NK-92 (cell line): ENCODE results near the gene DIP2A.
"Not testable (repeated sequence)": the region's sequence is repeated elsewhere in the genome, so short reads cannot be mapped to it uniquely, and the experiment has no call there.

ENCODE experiments used
- DNase-seq: peaks from one replicate; lab custom pipeline; 2025; ENCODE audit not compliant: unreplicated experiment; lab: John Stamatoyannopoulos, UW

DIP2A gene

GRCh38 chr21:46577786-46578185 is 119.1 kb downstream of the DIP2A start:
- DNase-seq, result not testable (repeated sequence)

DNA sequence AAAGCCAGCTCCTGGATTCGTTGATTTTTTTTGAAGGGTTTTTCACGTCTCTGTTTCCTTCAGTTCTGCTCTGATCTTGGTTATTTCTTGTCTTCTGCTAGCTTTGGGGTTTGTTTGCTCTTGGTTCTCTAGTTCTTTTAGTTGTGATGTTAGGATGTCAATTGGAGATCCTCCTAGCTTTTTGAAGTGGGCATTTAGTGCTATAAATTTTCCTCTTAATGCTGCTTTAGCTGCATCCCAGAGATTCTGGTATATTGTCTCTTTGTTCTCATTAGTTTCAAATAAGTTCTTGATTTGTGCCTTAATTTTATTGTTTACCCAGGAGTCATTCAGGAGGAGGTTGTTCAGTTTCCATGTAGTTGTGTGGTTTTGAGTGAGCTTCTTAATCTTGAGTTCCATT is 120.7 kb downstream of the DIP2A start:
- not testable (repeated sequence) for DNase-seq

DNA sequence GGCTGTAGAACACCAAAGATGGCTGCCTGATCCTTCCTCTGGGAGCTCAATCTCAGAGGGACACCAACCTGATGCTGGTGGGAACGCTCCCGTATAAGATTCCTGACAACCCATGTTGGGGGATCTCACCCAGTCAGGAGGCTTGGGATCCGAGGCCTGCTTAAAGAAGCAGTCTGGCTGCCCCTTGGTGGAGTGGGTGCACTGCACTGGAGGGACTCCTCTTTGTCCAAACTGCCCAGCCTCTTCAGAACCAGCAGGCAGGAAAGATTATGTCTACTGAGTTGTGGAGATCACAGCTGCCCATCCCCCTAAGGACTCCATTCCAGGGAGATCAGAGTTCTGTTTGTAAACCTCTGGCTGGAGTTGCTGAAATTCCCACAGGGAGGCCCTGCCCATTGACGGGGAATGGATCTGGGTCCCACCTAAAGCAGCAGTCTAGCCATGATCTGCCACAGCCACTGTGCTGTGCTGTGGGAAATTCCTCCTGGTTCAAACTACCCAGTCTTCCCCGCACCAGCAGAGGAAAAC is 123.2 kb downstream of the DIP2A start:
- no peak for DNase-seq

- no peak for DNase-seq
These were observed 126.7 kb downstream of the DIP2A start for GRCh38 chr21:46585191-46585953.

- DNase-seq, result no peak
These were observed 135.6 kb downstream of the DIP2A start for GRCh38 chr21:46594276-46594675.

DNA sequence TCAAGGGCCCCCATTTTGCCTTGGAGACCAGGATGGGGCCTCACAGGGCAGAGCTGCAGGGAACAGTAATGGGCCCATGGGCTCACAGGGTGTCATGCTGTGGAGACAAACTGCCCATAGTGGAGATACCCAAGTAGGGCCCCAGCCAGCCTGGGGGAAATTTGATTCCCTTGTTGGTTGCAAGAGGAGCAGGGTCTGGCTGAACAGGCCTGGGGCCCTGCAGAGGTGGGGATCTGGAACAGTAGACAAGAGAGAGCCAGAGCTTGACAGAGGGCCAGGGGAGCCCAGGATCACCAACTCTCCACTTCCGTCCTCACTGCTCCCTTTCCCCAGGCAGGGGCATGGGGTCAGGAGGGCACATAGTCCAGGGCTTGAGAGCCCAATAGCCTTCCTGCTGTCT is 137.5 kb downstream of the DIP2A start:
- DNase-seq, result no peak

DNA sequence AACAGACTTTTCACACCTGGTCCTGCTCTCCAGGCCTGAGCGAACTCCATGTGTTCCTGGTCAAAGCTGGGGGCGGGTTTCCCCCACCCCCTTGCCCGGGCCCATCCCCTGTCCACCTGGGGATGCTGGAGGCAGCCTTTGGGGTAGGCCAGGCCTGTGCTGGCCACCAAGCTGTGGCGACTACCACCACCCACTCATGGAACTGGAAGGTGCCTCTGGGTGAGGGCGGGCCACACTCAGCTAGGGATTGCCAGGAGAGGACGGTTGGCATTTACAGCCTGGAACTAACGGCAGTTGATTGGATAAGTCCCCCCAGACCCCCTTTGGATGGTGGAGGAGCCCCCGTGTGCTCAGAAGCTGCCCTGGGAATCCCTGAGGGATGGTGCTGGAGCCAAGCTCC is 138.3 kb downstream of the DIP2A start:
- DNase-seq, result no peak

- no peak for DNase-seq
These were observed 139.2 kb downstream of the DIP2A start for GRCh38 chr21:46597896-46598343.

- no peak for DNase-seq
These were observed 140.2 kb downstream of the DIP2A start for GRCh38 chr21:46598581-46599572.

- no peak for DNase-seq
These were observed 141.6 kb downstream of the DIP2A start for GRCh38 chr21:46600305-46600704.

DNA sequence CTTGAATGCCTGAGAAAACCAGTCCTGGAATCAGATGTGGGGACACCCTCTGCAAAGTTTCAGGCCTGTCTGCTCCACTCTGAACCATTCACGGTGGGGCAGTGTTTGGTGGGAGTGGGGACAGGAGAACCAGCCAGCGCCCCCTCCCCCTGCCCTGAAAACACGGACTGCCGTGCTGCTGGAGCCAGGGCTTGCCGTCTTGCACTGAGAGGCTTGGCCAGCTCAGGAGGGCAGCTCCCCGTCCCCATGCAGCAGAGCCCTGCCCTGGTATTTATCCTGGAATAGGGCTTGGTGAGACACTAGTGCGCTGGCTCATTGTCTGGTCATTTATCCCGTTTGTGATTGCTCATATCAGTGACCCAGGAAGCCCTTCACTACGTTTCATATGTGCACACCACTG is 142.3 kb downstream of the DIP2A start:
- DNase-seq, result no peak

DNA sequence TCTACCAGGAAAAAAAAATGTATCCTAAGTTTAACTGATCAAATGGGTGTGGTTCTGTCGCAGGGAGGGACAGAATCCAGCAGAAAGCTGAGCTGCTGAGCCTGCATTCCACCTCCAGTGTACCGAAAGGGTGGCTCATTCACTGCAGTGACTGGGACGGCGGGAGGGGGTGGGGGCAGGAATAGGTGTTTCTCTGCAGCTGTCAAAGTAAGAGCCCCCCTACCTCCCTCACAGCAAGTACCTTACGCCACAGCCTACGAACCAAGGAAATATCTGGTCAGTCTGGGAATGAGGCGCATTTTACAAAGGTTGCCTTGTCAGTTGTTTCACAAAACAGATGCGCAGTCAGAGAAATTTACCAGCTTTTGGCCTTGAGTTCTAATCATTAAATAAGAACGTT is 144.5 kb downstream of the DIP2A start:
- no peak for DNase-seq

- no peak for DNase-seq
These were observed 145.8 kb downstream of the DIP2A start for GRCh38 chr21:46604329-46604974.

DNA sequence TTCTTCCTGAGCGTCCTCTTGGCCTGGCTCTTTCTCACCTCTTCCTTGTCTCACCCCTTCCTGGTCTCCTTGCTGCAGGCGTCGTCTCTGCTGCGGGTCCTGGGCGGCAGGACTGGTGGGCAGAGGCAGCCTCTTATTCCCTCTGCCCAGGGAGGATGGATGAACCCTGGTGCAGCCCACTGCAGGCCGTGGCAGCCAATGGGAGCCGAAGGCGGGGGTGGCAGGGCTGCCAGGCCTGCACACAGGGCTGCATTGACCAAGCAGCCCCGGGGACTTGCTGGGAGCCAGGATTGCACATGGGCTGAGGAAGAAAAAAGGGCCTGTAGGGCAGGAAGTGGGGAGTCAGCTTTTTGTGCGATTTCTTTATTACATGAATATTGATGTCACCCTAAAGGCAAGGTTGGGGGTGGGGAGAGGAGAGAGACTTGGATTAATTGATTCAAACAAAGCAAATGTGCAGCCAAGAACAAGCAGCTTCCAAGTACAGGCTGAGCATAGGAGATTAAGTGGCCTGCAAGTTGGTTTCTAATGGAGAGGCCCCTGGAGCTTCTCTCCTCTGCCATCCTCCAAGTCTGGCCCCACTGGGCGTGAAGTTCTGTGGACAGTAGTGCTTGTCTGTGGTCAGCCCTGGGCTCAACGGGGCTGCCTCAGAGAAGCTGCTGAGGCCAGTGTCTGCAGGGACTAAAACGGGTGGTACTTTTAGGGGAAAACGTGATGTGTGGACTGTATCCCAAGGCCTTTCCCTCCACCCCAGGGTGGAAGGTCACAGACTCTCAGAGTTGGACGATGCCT is 146.5 kb downstream of the DIP2A start, which contains the start of gene S100B:
S100B (minus strand) TSS at position 108 of the 792 bp plus-strand sequence. CDS start 2,667 bp downstream, outside the sequence.
- no peak for DNase-seq

GRCh38 chr21:46605767-46606426 is 147.2 kb downstream of the DIP2A start:
- no peak for DNase-seq

DNA sequence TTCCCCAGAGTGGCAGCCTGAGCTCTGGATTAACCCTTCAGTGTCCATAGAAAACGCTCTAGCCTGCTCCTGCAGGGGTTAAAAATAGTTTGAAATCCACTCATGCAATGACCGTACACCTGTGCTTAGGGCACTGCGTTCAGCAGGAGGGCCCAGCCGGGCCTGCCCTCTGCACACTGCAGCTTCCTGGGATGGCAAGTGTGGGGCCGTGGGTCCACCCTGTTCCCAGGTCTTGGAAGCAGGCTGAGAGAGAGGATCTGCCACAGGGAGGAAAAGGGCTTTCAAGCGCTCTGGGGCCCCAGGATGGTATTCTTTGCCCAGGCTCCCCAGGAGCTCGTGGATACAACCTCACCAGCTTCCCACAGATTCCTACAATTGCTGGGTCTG is 147.7 kb downstream of the DIP2A start:
- no peak for DNase-seq

GRCh38 chr21:46607636-46608035 is 148.9 kb downstream of the DIP2A start:
- no peak for DNase-seq

DNA sequence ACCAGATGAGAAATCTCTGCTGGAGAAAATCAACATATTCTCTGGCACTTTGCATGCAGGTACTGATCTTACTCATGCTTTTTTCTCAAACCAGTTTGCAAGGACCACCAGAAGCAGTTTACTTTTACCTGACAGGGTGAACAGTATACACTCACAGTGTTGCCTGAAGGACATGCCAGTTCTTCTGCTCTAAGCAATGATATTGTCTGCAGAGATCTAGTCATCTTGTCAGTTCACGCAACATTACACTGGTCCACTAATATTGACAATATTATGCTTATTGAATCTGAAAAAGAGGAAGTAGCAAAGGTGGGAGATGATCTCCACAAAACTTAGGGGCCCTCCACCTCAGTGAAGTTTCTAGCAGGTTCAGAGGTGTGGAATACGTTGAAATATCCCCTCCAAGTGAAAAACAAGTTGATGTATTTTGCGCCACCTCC is 150.0 kb downstream of the DIP2A start:
- no peak for DNase-seq

- DNase-seq, result no peak
These were observed 151.5 kb downstream of the DIP2A start for GRCh38 chr21:46610018-46610701.
